Measurements from ENCODE around the gene MAMDC2.

GRCh38 chr9:70262948-70263347 is 219.3 kb downstream of the MAMDC2 start:
- TF ChIP-seq CTCF (IDR thresholded peaks at IDR 0.05 in 4 of 5, conservative IDR thresholded peaks at IDR 0.05 in 1 of 5) = no peak
- TF ChIP-seq POLR2A (IDR thresholded peaks at IDR 0.05) = no peak

Data from gastrocnemius medialis (tissue), 4 donors.